Measurements from ENCODE around the gene IGSF8.

The IGSF8 gene

DNA sequence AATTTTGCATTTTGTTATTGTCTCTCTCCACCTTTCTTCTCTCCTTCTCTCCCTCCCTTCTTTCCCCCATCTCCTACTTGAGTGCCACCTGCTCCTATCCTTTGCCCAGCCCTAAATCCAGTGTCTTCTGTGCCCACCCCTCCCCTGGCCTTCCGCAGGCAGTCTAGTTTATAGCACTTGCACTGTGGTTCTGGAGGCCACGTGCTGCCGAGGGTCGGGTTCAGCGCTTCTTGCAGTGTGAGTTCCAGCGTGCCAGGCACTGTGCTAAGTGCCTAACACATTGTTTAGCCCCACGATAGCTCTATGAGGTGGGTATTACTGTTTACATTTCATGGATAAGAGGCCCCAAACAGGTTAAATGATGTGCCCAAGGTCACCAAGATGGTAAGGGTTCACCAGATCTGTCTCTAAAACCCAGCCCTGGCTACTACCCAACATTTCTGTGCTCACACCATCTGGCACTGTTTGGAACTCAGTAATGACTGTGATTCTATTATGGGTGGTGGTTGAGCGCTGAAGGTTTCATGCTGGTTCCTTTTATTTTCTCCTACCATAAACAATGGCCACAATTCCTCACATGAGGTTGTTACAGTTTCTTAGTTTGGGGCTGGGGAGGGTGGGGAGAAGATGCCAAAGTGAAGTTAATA is 38.9 kb upstream of the IGSF8 start:
- TF ChIP-seq, protein P1, sequence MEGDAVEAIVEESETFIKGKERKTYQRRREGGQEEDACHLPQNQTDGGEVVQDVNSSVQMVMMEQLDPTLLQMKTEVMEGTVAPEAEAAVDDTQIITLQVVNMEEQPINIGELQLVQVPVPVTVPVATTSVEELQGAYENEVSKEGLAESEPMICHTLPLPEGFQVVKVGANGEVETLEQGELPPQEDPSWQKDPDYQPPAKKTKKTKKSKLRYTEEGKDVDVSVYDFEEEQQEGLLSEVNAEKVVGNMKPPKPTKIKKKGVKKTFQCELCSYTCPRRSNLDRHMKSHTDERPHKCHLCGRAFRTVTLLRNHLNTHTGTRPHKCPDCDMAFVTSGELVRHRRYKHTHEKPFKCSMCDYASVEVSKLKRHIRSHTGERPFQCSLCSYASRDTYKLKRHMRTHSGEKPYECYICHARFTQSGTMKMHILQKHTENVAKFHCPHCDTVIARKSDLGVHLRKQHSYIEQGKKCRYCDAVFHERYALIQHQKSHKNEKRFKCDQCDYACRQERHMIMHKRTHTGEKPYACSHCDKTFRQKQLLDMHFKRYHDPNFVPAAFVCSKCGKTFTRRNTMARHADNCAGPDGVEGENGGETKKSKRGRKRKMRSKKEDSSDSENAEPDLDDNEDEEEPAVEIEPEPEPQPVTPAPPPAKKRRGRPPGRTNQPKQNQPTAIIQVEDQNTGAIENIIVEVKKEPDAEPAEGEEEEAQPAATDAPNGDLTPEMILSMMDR (IDR thresholded peaks at IDR 0.05; ENCODE audit: low read depth, low read length), result no peak
- DNase-seq (ENCODE audit: extremely low read depth, low read depth), result no peak

DNA sequence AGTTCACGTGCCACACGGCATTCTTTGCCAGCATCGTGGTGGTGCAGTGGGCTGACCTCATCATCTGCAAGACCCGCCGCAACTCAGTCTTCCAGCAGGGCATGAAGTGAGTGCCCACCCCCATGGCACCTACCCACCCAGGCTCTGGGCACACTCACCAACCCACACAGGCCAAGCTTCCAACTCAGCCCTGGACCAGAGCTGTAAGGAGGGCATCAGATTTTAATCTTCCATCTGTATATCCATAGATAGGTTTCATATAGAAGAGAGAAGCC is 38.4 kb upstream of the IGSF8 start:
- TF ChIP-seq, protein P1 (IDR thresholded peaks at IDR 0.05; ENCODE audit: low read depth, low read length), result no peak
- DNase-seq (ENCODE audit: extremely low read depth, low read depth), result no peak

DNA sequence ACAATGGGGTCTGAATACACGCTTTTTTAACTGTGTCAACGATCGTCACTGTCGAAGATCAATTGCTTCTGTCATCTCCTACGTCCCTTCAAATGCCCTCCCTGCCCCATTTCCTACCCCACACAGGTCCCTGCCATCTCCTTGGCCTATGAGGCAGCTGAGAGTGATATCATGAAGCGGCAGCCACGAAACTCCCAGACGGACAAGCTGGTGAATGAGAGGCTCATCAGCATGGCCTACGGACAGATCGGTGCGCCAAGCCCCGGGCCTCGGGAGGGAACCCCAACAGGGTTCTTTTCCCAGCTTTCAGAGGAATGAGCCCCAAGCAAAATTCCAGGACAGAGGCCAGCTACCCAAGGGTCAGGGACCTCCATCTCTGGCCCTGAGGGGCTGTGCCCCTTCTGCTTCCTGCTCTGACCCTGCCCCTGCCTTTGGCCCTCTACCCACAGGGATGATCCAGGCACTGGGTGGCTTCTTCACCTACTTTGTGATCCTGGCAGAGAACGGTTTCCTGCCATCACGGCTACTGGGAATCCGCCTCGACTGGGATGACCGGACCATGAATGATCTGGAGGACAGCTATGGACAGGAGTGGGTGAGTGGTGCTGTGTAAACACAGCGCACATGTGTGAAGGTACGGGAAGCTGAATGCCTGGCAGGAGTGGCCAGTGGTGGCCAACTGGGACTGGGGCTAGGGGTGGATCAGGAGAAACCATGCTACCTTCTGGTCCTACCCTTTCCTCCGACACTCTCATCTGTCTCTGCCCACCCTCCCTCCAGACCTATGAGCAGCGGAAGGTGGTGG is 37.9 kb upstream of the IGSF8 start:
- no peak for DNase-seq (ENCODE audit: extremely low read depth, low read depth)
- TF ChIP-seq, protein P1 (IDR thresholded peaks at IDR 0.05; ENCODE audit: low read depth, low read length), result no peak

DNA sequence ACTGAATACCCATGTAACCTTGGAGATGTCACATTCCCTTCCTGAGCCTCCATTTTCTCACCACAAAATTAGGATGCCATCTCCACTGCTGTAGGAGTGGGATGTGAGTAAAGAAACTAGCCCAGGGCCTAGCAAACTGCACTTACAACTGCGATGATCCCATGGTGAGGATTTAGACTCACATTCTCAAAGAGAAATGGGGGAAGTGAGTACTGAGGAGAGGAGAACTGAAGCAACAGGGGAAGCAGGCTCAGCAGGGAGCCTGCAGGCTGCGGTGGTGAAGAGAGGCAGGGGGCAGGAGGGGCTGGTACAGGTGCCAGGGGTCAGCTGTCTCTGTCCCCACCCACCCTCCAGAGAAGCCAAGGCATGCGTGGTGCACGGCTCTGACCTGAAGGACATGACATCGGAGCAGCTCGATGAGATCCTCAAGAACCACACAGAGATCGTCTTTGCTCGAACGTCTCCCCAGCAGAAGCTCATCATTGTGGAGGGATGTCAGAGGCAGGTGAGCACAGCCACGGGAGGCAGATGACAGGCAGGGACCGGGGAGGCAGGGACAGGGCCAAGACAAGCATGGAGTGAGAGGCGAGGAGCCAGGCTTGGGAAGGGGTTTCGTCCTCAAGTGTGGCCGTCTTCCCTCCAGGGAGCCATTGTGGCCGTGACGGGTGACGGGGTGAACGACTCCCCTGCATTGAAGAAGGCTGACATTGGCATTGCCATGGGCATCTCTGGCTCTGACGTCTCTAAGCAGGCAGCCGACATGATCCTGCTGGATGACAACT is 36.6 kb upstream of the IGSF8 start:
- TF ChIP-seq, protein P1 (IDR thresholded peaks at IDR 0.05; ENCODE audit: low read depth, low read length), result no peak
- no peak for DNase-seq (ENCODE audit: extremely low read depth, low read depth)

DNA sequence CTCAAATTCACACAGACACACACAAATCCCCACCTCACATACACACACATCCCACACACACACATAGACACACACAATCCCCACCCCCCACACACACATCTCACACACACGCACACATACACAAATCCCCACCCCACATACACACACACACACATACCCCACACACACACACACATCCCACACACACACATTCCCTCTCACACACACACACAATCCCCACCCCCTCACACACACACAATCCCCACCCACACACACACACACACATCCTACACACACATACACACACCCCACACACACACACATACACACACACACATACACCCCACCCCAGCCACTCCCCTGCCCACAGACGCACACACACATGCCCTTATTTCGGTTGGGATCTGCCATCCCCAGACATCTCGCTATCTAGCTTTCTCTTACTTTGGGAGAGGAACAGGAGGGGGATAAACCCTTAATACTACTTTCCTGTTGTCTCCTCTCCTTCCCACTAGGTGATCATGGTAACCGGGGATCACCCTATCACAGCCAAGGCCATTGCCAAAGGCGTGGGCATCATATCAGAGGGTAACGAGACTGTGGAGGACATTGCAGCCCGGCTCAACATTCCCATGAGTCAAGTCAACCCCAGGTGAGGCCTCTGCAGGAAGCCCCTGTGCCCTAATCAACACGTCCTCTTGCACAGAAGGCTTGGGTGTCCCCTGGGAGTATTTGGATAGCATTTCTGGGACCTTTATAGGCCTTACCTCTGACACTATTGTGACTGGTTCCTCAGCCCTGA is 35.8 kb upstream of the IGSF8 start:
- TF ChIP-seq, protein P1 (IDR thresholded peaks at IDR 0.05; ENCODE audit: low read depth, low read length), result no peak
- DNase-seq (ENCODE audit: extremely low read depth, low read depth), result no peak

DNA sequence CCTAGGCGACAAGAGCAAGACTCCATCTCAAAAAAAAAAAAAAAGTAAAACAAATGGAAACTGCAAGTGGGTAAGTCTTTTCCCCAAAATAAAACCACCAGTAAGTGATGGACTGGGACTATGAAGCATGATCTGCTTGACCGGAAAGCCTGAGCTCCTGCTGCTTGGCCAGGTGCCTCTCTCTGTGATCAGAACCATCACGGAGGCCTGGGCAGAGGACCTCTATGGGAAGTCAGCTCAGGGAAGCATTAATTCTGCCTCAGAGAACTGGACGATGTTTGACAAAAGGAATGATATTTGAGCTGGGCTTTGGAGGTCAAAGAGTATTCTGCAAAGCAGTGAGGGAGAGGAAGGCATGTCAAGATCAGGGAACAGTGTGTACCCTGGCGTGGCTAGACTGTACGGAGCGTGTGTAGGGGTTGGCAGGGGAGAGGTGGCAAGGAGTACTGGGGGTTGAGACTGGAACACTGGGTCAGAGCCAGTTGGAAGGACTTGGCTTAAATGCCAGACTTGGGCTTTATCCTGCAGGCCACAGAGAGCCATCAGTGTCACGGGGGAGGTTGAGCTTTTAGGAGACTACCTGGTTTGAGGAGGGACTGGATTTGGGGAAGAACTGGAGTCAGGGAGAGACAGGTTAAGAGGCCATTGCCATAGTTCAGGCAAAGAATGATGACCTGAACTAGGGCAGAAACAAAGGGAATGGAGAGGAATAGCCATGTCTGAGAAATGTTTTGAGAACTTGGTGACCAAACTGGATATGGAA is 33.6 kb upstream of the IGSF8 start:
- DNase-seq (ENCODE audit: extremely low read depth, low read depth), result no peak
- TF ChIP-seq, protein P1 (IDR thresholded peaks at IDR 0.05; ENCODE audit: low read depth, low read length), result no peak

Data from AG09319 (cell line).